ENCODE measurements around the gene ROBO2.

- TF ChIP-seq CTCF (IDR thresholded peaks at IDR 0.05) (no peak), ELK1 (IDR thresholded peaks at IDR 0.05; ENCODE audit: low read depth, low read length) (no peak), ZFP36 (IDR thresholded peaks at IDR 0.05; ENCODE audit: borderline replicate concordance, partially characterized antibody) (no peak), RFX5 (IDR thresholded peaks at IDR 0.05) (no peak), NFE2L2 (conservative IDR thresholded peaks at IDR 0.05; ENCODE audit: low read length) (no peak), POLR2AphosphoS2 (conservative IDR thresholded peaks at IDR 0.05; ENCODE audit: low read length) (no peak), MYC (IDR thresholded peaks at IDR 0.05; ENCODE audit: borderline replicate concordance, low read length) (no peak), POLR2A (IDR thresholded peaks at IDR 0.05; ENCODE audit: low read length) (no peak), ESRRA (IDR thresholded peaks at IDR 0.05; ENCODE audit: borderline replicate concordance, low read length) (no peak), PBX3 (IDR thresholded peaks at IDR 0.05) (no peak), EP300 (IDR thresholded peaks at IDR 0.05) (no peak)
Observed at GRCh38 chr3:77288348-77288747, 248.4 kb downstream of the ROBO2 start.
